Activated gamma-delta T cell treated with anti-CD3 and anti-CD28 coated beads, Interleukin-2, amount 50 U/mL, for 16 hours (primary cell): ENCODE data around the gene SLA2.
"Not testable (repeated sequence)": the region's sequence is repeated elsewhere in the genome, so short reads cannot be mapped to it uniquely, and the experiment has no call there.

Experiments
- DNase-seq: peaks from one replicate; pipeline ENCODE4 v3.0.0-alpha.2; 2020; ENCODE audit warnings: low read depth

SLA2 gene

GRCh38 chr20:36573798-36574365 is 72.1 kb downstream of the SLA2 start:
- no peak for DNase-seq

- peak; percentile 84 for DNase-seq
Measured at GRCh38 chr20:36573103-36573797, 72.7 kb downstream of the SLA2 start, which contains the start of gene TGIF2. TSS of gene TGIF2 (plus strand) at chr20:36573597. CDS start at chr20:36578775, 5,178 bp downstream.

GRCh38 chr20:36572701-36573102 is 73.3 kb downstream of the SLA2 start:
- peak; percentile 60 for DNase-seq

DNA sequence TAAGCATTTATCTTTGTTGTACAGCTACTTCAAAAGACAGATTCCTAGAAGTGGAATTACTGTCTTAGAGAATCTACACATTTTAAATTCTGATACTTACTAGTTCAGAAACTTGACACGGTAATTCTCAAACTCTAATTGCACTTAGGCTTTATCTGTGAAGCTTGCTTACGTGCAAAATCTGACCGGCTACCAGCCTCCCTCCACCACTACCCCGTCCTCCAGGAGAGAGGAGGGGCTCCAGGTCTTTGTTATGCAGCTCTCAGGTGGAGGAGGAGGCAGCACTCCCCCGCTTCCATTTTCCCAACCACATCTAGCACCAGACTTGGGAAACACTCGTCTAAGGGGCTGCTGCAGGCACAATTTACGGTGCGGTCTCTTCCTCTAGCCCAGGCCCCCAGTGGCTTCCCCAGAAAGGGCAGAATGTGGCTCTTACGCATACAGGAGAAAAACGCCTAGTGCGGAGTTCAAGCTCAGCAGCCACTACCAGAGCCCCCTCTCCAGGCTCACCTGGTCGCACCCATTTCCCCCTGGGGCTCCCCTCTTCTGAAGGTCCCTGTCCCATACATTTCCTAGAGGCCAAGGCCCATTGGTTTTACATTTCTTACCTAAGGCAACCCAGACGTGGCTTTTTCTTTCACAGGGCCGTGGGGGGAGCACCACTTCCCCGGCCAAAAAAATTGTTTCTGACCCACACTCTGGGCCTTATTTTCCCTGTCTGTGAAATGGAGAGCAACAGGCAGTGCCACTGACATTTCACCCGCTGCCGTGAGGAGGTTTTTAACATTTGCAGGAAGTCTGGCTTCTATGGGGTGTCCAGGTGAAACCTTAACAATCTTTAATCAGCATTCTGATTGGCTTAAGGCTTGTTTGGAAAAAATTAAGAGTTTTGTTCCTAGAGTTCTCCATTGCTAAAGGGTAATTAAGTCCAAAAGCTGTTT is 74.2 kb downstream of the SLA2 start:
- DNase-seq = no peak

DNA sequence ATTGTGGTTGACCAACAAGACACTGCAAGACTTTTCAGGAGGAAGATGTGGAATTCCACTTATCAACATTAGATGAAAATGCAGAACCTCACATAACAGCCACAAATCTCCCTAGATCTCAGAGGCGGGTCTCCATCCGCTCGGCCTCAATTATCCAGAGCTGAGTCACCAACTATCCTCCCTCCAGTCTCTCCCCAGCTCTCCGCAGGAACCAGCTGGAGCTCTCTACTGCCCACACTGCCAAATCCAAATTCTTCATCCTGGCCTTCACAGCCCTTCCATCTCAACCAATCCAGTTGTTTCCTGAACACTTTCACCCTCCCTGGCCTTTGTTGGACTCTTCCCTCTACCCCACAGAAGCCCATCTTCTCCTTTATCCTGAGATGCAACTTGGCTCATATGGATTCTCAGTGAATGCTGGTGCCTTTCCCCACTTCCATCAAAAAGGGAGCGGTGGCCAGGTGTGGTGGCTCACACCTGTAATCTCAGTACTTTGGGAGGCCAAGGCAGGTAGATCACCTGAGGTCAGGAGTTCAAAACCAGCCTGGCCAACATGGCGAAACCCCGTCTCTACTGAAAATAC is 76.1 kb downstream of the SLA2 start:
- no peak for DNase-seq

- DNase-seq = no peak
Measured at GRCh38 chr20:36565520-36565919, 80.5 kb downstream of the SLA2 start.

GRCh38 chr20:36564726-36565121 is 81.3 kb downstream of the SLA2 start:
- not testable (repeated sequence) for DNase-seq

DNA sequence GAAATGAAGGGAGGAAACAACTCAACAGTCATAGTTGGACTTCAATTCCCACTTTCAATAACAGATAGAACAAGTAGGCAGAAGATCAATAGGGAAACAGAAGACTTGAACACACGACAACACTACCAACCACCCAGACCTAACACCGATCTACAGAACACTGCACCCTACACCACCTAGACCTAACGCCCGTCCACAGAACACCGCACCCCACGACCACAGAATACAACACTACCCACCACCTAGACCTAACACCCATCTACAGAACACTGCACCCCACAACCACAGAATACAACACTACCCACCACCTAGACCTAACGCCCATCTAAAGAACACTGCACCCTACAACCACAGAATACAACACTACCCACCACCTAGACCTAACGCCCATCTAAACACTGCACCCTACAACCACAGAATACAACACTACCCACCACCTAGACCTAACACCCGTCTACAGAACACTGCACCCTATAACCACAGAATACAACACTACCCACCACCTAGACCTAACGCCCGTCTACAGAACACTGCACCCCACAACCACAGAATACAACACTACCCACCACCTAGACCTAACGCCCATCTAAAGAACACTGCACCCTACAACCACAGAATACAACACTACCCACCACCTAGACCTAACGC is 81.8 kb downstream of the SLA2 start:
- not testable (repeated sequence) for DNase-seq

DNA sequence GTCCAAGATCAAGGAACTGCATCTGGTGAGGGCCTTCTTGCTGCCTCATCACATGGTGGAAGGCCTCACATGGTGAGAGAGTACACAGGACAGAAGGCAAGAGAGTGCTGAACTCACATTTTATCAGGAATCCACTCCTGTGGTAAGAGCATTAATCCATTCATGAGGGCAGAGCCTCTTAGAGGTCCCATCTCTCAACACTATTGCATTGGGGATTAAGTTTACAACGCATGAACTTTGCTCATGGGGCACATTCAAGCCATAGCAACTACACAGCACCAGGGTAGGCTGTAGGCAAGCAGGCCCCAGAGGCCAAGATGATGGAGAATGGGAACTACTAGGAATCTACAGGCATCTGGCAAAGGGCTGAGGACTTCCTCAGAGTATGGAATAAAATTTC is 82.6 kb downstream of the SLA2 start:
- DNase-seq = no peak

DNA sequence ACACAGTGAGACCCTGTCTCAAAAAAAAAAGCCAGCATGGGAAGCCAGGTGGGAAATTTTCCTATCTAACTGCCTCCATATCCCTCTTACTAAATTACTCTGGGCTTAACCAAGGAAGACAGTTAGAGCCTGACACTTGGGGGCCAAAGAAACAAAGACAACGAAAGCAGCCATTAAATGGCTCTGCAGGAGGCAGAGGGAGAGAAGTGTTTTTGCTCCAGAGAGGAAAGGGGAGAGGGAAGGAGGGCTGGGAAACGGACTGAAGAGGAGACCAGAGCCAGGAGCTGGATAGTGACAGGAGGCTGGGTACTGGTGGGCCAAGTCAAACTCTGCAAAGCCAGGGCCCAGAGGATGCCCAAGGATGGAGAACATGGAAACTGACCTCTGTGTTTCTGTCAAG is 83.3 kb downstream of the SLA2 start:
- DNase-seq = no peak
